ENCODE data around the gene SLC20A1.
"Not testable (repeated sequence)": the region's sequence is repeated elsewhere in the genome, so short reads cannot be mapped to it uniquely, and the experiment has no call there.

SLC20A1 gene

DNA sequence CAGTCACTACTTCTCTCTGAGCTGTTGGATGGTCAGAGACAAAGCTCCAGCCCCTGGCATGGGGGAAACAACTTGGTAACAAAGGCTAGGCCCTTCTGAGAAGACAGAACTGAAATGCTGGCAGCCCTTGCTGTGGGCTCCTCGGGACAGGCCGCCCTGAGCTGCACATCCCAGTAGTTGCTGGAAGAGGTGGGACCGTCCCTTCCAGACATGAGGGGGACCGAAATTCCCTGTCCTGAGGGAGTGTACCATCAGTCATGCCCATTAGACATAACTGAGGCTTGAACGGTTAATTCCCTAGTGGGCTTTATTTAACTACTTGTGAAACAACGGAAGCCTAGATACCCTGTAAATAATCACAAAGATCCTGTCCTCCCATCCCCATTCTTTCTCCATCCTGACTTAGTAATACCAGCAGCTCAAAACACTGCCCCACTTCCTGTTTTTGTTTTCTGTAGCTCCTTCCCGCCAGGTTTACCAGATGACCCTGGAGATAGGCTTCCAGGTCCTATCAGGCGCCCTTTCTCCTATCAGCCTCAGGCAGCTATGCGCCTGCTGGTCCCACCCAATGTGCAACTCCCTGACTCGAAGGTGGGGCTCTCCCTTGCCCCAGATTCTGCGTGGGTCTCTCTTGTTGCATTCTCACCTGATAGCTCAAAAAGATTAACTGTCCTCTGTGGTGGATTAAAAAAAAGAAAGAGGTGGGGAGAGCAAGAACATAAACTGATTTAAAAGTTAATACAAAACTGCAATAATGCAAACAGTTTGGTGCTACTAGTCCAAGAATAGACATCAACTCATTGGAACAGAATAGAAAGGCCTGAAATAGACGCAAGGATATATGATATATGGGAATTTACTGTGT lies 38.0 kb downstream of the SLC20A1 start:
- DNase-seq (ENCODE audit: low read depth): no peak

DNA sequence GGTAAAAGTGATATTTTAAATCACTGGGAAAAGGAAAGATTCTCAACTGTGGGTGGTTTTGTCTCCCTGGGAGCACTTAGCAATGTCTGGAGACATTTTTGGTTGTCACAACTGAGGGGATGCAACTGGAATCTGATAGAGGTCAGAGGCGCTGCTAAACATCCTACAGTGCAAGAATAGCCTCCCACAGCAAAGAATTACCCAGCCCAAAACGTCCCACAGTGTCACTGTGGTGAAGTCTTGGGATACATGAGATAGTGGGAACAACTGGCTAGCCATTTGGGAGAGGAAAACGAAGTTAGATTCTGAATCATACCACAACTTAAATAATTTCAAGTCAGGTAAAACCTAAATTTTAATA lies 38.7 kb downstream of the SLC20A1 start:
- DNase-seq (ENCODE audit: low read depth): no peak

DNA sequence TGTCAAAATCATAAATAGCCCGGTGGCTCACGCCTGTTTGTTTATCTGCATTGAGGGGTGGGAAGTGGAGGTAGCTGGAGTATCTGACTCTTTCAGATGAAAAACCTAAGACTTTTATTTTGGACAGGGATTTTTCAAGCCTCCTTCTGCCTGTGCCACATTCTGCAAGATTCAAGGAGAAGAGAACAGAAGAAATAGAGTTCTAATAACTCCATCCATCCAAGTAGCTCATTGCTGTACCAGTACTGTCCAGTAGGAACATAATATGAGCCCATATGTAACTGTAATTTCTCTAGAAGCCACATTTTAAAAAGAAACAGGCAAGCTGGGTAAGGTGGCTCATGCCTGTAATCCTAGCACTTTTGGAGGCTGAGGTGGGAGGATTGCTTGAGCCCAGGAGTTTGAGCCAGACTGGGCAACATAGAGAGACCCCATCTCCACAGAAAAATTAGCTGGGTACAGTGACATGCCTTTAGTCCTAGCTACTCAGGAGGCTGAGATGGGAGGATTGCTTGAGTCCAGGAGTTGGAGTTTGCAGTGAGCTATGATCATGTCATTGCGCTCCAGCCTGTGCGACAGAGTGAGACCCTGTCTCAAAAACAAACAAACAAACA lies 39.6 kb downstream of the SLC20A1 start:
- DNase-seq (ENCODE audit: low read depth): no peak

DNA sequence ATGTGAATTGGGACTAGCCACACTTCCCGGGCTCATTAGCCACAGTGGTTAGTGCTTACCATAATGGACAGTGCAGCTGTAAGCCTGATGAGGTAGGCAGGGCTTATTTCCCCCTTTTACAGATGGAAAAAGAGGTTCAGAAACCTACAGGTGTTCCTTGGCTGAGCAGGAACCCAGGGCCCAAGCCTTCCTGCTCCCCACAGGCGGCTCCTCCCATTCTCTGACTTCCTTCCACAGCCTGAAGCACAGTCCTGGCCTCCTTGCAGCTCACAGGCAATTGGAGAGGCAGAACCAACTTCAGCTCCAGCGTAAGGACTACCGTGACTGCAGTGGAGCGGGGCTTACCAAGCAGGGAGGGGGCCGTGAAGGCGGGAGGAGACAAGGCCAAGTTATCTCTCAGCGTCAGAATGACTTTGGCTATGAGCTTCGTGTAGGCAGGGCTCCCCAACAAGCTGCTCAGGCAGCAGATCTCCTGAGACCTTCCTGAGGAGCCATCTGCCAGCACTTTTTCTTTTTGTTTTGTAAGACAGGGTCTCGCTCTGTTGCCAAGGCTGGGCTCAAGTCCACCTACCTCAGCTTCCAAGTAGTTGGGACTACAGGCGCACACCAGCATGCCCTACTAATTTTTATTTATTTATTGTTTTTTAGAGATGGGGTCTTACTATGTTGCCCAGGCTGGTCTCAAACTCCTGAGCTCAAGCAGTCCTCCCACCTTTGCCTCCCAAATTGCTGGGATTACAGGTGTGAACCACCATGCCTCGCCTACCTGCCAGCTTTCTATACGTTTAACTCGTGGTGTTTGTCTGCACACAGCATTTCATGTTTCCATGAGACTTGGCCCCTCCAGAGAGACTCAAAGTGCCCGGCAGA lies 40.8 kb downstream of the SLC20A1 start:
- DNase-seq (ENCODE audit: low read depth): no peak

DNA sequence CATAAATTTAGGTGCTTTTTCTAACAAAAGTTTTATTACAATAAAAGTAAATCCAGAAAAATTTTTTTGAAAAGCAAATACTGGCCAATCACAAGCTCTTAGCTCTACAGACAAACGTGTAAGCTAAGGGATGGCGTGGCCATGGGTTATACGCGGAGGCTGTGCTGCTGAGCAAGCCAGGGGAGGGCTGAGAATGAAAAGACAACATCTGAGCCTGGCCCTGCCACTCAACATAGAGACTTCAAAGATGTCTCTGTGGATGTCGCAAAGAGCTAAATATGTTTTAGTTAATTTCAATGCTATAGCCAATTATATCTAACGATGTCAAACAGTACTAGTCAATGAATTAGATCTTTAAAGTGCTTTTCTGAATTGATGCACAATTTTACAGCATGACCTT lies 41.8 kb downstream of the SLC20A1 start:
- DNase-seq (ENCODE audit: low read depth): no peak

DNA sequence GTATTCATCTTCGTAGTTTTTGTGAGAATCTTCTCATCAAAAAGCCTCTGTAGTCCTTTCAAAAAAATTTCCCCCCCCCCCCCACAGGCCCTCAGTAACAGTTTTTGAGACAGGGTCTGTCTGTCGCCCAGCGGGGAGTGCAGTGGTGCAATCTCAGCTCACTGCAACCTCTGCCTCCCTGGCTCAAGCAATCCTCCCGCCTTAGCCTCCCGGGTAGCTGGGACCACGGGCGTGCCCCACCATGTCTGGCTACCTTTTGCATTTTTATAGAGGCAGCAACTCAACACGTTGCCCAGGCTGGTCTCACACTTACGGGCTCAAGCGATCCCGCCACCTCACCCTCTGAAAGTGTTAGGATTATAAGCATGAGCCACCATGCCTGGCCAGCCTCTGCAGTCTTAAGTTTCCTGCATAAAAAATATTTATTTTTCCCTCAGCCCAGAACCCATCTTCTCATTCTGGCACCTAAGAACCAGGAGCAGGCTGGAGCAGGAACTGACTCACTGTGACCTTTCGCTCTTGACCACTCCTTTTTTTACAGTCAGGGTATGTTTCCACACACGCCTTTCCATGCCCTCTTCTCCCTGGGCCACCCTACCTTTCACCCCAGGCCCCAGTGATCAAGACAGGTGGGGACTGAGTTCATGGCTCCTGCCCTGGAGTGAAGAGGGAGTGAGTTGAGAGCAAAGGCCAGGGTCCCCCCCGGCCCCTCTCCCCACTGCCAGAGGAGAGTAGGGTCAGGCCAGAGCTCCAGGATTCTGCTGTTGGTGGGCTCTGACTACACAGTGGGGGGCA lies 42.5 kb downstream of the SLC20A1 start:
- no peak for DNase-seq (ENCODE audit: low read depth)

DNA sequence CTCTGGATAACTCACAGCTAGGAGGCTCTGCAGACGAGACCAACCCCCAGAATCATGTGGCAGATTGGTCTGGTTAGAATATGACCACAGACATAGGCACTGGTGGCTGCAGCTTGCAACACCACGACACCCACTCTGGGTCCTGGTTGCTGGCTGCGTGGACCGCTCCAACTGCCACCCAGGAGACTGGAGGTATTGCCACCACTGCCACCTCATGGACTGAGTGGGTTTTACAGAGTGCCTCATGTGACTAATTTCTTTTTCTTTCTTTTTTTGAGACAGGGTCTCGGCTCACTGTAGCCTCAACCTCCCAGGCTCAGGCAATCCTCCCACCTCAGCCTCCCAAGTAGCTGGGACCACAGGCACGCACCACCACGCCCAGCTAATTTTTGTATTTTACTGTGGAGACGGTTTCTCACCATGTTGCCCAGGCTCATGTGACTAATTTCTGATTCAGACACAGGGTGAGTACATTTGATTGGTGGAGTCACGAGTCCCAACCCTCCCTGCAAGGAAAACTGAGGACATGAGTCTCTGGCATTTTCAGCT lies 45.2 kb downstream of the SLC20A1 start:
- DNase-seq (ENCODE audit: low read depth): peak; percentile 36

DNA sequence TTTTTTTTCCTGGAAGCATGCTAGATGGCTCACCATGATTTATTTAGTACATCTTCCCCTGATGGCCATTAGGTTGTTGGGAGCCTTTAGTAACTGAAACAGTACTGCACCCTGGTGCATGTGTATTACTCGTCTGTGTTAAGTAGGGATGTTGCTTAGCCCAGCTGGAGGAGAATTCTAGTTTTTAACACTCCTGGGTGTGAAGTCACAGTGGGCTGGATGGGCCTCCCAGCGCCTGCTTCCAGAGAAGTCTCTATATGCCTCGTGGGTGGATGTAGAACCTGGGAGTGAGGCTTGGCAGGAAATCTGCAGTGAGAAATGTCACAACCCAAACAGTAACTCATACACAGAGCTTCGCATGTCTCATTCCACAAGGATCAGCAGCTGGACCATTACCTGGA lies 46.1 kb downstream of the SLC20A1 start:
- DNase-seq (ENCODE audit: low read depth): no peak

DNA sequence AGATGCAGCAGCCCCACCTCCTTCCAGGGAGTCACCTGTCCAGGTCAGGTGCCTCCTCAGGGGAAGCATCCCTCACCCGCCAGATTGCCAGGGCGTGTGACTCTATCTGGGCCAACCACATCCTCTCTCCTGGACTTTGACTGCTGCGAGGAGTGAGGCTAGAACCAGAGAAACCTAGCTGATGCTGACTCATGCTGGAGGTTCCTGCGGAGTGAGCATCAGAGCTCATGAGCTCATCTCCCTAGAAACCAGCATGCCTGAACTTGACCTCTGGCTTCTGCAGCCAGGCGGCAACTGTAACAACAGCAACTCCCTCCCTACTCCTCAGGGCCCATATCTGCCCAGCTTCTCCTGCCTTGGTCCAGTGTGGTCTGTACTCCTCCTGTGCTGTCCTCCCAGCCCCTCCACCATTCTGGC lies 46.8 kb downstream of the SLC20A1 start:
- peak; percentile 16 for DNase-seq (ENCODE audit: low read depth)

DNA sequence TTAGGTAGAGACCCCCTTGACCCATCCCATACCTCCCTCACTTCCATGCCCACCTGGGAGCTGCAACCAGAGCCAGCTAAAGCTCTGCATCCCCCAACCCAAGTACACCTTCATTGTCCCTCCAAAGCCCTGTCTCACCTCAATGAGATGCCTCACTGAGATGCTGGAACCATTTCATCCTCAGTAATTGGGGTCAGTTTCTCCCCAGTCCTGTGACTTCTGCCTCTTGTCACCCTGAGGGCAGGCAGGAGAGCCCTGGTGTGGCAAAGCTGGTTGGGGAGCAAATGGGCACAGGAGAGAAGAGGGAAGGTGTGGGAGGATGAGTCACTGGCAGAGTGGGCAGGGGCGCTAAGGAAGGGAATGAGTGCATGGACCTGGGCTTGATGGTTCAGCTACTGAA lies 47.2 kb downstream of the SLC20A1 start:
- peak; percentile 23 for DNase-seq (ENCODE audit: low read depth)

DNA sequence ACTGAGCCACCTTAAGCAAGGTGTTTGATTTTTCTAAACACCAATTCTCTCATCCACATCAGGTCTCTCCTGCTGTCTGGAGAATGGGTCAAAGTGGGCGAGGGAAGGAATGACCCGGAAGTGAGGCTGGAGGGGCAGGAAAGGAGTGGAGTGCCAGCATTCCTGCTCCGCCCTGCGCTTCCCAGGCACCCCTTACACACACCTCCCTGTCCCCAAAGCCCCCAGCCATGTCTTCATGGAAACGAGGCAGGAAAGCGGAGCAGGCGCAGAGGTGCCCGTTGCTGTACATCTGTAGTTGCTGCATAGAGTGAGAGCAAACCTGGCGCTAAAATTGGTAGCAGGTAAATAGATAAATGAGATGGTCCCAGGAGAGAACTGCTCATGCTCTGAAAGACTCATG lies 47.9 kb downstream of the SLC20A1 start:
- no peak for DNase-seq (ENCODE audit: low read depth)

DNA sequence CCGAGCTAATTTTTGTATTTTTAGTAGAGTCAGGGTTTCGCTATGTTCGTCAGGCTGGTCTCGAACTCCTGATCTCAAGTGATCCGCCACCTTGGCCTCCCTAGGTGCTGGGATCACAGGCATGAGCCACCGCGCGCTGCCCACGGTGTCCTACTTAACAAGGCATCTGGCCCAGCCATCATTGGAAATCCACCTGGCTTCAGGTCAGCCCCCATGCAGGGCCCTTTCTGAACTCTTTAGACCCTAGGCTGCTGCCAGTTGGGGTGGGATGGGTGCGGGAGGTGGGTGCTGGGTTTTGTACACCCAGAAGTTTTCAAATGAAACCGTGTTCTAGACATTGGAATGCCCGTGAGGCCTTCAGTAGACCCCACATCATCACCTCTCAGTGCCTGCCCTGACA lies 48.4 kb downstream of the SLC20A1 start:
- DNase-seq (ENCODE audit: low read depth): no peak

DNA sequence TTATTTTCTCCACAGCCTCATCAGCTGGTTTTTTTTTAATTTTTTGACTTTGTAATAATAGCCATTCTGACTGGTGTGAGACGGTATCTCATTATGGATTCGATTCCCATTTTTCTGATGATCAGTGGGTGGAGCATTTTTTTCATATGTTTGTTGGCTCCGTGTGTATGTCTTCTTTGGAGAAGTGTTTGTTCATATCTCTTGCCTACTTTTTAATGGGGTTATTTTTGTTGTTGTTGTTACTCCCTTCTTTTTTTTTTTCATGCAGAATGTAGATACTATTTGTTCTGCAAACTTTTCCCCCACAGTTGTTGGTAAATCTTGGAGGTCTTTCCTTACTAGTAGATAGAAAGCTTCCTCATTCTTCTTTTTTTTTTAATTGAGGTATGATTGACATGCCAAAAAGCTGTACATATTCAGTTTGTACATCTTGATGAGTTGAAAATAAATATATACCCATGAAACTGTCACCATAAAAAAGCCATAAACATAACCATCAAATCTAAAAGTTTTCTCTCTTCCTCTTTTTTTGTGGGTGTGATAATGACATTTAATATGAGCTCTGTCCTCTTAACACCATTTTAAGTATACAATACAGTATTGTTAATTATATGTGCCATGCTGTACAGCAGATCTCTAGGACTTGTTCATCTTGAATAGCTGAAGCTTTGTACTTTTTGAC lies 53.2 kb downstream of the SLC20A1 start:
- DNase-seq (ENCODE audit: low read depth): no peak

DNA sequence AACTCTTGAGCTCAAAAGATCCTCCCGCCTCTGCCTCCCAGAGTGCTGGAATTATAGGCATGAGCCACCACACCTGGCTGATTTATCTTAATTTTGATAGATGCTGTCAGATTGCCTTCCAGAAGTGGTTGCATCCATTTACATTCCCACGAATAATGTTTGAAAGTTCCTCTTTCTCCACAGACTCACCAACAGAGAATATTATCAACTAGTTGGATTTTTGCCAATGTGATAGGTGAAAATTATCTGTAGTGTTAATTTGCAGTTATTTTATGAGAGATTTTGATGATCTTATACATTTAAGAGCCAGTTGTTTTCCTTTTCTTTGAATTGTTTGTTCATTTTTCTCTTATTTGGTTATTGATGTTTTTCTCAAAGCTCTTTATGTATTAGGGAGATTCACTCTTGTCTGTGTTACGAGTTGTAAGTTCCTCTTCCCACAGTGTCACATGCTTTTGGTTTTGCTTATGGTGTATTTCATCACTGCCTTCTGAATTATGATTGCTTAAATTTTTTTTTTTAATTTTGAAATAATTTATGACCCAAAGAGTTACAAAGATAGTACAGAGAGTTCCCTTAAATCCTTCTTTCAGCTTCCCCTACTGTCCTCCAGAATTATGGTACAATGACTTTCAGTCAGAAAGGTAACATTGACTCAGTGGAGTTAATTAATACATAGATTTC lies 54.4 kb downstream of the SLC20A1 start:
- DNase-seq (ENCODE audit: low read depth): no peak

DNA sequence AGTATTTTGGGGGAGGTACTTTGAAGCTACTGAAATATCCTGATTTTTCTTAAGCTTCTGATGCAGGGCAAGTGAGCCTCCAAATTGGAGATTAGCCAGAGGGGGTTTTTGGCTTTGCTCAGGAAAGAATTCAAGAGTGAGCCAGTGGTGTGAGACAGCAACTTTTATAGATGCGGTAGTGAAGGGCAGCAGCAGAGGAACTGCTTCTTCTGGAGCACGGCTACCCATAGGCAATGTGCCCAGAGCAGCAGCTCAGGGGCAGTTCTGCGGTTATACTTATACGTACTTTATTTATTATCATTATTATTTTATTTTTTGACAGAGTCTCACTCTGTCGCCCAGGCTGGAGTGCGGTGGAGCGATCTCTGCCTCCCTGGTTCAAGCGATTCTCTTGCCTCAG lies 55.3 kb downstream of the SLC20A1 start:
- DNase-seq (ENCODE audit: low read depth): no peak

DNA sequence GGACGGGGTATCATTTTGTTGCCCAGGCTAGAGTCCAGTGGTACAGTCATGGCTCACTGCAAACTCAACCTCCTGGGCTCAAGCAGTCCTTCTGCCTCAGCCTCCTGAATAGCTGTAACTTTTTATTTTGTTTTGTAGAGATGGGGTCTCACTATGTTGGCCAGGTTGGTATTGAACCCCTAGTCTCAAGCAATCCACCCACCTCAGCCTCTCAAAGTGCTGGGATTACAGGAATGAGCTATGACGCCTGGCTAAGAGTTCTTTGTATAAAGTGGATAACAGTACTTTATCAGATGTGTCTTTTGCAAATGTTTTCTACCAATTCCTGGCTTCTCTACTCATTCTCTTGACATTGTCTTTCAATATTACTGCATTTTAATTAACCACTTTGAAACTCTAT lies 57.9 kb downstream of the SLC20A1 start:
- DNase-seq (ENCODE audit: low read depth): no peak

DNA sequence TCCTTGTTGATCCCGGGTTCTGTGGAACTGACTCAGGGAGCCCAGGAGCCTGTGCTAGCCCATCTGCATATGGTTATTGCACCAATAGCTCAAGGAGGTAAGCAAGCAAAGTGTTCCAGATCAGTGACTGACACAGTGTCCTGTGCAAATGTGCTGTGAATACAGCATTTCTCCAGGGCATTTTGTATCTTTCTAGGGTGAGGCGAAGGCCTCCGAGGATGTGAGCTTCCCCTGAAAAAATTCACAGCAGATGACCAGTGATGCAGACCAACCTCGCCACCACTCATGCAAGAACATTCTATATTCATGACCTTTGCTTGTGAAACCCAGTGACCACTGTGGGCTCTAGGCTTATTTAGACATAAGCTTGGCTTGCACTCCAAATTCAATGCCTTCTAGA lies 59.8 kb downstream of the SLC20A1 start:
- no peak for DNase-seq (ENCODE audit: low read depth)

DNA sequence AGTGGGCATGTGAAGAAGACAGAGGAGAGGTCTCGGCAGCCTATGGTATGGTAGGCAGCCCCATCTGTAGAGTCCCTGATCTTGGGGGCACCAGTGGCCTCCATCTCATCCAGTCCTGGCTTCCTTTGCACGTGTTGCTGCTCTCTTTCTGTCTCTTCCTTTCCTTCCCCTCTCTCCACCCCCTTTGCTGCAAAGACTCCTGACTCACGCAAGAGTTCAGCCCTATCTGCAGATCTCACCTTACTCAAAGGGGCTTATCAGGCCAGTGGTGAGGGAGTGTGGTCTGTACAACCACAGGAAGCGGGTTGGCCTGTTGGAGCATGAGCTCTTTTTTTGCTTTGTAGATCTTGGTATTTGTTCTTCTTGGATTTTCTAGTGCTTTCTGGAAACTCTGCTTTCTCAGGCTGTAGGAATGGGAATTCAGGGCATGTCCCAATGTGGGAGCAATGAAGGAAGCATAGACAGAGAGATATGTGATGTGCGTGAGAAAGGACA lies 60.5 kb downstream of the SLC20A1 start:
- DNase-seq (ENCODE audit: low read depth): no peak

DNA sequence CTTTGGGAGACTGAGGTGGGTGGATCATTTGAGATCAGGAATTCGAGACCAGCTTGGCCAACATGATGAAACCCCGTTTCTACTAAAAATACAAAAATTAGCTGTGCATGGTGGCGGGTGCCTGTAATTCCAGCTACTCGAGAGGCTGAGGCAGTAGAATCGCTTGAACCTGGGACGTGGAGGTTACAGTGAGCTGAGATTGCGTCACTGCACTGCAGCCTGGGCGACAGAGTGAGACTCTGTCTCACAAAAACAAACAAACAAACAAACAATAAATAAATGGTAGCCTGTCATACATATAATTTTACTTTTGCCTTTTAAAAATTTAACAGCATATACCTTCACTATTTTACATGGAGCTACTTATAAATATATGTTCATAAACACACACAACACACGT lies 61.2 kb downstream of the SLC20A1 start:
- not testable (repeated sequence) for DNase-seq (ENCODE audit: low read depth)

DNA sequence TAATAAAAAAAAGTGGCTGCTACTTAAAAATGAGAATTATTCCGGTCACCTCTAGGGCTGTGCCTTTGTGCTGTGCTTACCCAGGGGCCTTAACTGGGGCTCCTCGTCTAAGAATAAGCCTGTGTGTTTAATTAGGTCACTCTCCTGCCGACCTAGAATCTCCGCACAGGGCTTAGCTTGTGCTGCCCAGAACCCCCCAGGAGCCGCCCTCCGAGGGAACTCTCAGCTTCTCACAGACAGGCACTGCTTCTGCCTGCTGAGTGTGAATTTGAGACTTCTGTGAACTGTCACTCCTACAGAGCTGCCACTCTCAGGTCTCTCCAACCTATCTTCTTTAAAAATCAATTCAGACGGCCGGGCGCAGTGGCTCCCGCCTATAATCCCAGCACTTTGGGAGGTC lies 63.2 kb downstream of the SLC20A1 start:
- DNase-seq (ENCODE audit: low read depth): no peak

Data from activated T-helper 9 cell treated with anti-CD3 and anti-CD28 coated beads, Interleukin-2, amount 50 U/mL, for 16 hours (primary cell).